Stimulated activated CD8-positive, alpha-beta memory T cell treated with anti-CD3 and anti-CD28 coated beads, Interleukin-12 subunit alpha, Interleukin-12 subunit beta, amount 100 ng/mL, for 1 hour (primary cell): ENCODE measurements around the gene PSMG4.

Experiments used
- DNase-seq: peaks from one replicate; pipeline ENCODE4 v3.0.0-alpha.2; 2020; ENCODE audit warnings: low read depth

Gene PSMG4

DNA sequence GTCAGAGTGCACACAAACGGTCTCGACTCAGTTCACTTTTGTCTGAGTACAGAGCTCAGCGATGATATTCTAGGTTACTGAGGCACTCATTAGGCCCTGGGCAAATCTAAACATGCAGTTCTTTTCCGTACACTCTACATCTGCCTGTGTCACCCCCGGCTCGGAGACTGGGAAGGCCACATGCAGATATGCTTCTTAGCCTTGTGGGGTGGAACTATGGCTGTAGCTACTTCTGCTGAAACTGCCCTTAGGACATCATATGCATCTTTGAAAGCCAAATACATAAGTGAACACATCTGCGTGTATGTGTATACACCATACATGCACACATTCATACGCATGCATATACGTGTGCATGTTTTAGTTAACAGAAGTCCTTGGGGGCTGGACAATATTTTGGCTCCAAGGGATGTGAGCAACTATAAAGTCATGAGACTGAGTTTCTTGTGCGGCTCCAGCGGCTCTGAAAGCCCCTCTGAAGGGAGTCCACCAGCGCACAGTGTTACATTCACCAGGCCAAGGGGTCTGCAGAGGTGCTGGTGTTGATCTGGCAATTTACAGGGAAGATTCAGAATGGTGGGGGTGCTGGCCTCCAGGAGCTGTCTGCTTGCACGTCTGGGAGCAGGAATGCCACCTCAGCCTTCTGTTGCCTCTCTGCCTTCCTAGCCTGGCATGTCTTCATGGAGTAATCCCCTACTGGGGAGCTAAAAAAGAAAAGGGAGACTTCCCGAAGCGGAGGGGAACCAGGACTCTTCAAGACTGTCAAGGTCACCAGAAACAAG, 31.6 kb downstream of the PSMG4 start:
- DNase-seq: no peak

DNA sequence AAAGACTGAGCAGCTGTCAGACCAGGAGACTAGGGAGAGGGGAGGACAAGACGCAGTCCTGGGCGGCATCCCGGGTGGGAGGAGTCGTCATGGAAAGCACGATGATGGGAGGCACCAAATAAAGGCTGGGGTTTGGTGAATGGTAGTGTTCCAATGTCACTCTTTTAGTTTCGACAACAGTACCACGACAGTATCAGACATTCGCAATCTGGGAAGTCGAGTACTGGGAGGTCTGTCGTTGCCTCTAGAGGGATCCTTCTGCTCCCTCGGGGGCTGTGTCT, 32.1 kb downstream of the PSMG4 start:
- no peak for DNase-seq

DNA sequence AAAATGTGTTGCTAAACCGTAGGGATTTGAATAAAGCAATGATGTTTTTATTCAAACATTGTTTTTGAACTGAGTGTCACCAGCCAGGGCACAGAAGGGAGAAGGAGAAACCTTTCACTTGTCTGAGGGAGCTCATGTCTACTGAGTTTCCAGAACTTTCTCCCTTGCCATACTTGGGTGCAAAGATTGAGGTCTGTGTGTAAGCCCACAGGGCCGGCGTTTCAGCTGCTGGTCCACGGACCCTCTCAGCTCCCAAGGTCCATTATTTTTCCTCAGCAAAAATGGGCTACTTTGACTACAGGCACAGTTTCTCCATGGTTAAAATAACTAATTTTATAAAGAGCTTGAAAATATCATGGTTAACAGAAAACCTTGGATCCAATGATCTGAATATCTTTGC, 32.6 kb downstream of the PSMG4 start:
- no peak for DNase-seq

DNA sequence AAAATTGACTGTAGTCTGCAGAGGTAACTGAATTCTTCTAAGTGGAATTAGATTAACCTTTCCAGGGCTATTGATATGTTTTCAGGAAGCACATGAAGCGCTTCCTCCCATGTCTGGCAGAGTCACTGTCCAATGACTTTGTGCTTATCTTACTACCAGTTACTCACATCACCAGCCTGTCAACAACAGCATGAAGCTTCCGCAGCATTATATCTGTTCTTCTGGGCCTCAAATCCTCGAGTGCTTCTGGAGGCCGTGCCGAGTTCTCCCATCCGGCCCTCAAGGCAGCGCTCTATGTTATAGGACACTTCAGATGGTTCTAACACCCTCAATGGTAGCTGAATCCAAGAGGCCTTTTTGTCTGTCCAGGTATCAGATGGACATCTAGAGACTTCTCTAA, 33.2 kb downstream of the PSMG4 start:
- DNase-seq: no peak

DNA sequence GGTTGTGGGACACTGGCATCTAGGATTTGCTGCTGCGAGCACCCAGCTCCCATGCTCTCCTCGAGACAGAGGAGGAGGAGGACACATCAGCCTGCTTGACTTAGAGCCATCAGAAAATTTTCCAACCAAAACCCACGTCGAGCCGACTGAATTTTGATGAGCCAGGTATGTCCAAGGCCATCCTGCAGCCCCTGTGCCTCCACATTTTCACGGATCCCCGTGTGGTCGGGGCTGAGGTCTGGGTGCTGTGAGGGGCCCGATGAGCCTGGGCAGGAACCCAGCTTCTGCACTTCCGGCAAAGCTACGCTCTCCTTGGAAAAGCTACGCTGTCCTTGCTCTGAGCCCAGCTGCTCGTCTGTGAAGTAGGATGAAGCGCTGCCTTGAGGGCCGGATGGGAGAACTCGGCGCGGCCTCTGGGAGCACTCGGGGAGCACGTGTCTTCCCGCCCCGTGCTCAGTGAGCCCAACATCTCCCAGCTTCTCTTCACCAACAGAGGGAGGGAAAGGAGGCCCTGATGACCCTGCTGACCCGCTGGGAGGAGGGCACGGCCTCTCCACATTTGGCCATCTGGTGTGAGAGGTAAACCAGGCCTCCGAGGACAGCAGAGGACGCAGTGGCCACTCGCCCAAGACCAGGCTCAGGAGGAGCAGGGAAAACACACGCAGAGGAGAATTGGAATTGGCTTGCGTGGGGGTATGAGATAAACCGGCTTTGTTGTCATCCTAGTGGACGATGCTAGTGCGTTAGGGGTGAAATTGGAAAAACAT, 33.9 kb downstream of the PSMG4 start:
- no peak for DNase-seq

DNA sequence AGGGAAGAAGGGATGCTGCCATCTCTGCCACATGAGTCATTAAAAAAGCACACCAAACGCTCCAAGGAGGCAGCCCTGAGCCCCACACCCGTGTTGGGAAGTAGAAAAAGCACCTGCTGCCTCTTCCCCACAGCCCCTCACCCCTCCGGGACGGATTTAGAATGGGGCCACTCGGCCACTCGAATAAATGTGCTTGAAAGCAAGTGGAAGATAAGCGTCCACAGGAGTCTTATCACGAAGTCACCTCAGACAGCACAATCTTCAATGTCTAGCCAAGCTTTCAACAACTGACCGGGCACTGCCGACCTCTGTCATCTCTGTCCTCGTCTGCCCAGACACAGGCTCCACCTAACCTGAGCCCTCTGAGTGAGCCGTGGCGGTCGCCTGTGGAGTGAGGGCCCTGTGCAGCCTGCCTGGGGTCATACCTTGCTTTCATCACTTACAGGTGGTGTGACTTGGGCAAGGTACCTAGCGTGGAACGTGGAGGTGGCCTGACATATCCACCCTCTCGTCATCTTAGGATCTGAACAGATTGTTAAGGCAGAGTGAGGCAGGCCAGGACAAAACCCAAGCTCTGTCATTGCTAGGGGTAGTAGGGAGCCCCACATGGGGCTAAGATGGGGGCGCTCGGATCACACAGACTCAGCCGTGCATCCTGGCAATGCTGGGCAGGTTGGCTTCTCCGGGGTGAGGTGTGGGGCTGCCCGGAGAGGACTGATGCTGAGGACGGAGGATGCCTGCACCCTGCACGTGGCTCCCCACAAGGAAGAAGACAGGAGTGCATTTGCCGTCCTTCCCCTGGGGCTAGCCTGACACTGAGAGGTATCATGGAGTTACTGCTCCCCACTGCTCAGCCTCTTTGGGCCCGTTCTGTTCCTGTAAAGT, 34.8 kb downstream of the PSMG4 start:
- DNase-seq: no peak

DNA sequence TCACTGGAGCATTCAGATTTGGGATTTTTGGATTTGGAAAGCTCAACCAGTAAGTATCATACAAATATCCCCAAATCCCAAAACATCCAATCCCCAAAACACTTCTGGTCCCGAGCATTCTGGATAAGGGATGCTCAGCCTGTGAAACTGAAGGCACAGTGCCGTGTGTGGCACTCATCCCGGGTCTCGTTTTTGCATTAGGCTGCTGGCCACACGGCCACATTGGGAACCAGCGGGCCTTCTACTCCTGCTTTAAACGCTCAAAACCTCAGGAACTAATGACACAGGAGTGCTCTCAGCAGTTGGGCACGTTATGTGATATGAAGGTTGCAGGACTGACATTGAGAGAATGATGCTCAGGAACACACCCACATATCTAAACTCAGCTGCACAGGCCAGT, 35.6 kb downstream of the PSMG4 start:
- no peak for DNase-seq

DNA sequence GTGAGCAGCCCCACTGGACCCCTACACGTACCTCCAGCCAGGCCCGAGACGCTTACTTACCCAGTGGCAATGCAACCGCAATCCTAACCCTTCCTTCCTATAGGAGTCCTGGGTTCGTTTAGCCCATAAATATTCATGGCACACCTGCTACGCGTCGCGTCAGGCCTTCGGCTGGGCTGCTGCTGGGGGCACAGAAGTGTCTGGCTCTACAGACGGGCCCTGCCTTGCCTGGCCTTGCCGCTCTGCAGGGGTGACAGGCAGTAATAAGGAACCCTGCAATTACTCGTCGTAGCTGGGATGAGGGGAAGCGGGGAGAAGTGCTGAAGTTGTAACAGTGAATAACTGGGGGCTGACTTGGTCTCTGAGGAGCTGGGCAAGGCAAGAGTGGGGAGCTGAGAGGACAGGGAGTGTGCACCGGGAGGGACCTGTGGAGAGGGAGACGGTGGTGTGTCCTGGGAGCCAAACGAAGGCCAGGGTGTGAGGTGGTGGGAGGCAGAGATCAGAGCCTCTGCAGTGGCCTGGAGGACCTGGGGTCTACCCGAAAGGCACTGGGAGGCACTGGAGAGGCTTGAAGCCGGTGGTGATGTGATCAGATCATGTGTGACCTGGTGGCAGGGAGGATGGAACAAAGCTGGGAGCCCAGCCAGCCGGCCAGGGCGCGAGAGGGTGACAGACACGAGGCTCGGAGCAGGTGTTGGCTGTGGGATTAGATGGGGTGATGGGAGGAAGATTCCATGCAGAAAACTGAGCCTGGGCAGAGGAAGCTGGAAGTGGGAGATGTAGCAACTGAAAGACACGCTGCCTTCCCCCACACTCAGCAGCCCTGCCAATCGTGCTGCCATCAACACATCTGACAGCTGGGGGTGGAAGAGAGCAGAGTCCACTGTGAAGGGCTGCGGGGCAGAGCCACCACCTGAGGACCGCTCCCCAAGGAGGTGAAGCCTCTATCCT, 36.4 kb downstream of the PSMG4 start:
- no peak for DNase-seq

DNA sequence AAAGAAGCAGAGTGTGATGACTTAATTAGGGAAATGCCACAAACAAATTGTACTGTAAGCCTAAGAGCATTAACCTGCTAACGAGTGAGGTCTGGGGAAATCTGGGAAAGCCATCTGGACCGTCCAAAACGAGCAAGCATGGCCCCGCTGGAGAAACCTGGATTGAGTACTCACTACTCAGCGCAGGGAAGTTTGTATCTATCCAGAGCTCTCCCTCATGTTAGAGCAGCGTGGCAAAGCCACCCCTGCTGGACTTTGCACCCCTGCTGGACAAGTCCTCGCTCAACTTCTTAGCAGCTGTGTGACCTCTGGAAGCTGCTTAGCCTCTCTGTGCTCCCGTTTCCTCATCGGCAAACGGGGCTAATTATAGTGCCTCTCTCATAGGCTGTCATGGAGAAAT, 37.3 kb downstream of the PSMG4 start:
- DNase-seq: no peak

DNA sequence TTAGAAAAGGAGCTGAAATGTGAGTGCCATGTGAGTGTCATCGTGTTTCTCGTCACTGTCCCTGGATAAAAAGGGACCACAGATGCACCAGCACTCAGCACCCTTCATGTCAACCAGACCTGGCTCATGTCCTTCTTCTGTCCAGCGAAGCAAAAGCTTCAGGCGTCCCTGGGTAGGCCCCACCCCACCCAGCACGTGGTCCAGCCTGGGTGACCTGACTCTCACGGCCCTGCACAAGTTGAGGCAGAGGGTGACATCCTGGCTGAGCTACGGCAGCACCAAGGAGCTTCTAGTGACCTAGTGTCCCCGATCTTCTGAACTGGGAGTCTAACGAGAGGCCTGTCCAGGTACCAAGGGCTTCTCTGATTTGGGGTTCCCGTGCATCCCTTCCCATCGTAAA, 37.8 kb downstream of the PSMG4 start:
- DNase-seq: no peak

DNA sequence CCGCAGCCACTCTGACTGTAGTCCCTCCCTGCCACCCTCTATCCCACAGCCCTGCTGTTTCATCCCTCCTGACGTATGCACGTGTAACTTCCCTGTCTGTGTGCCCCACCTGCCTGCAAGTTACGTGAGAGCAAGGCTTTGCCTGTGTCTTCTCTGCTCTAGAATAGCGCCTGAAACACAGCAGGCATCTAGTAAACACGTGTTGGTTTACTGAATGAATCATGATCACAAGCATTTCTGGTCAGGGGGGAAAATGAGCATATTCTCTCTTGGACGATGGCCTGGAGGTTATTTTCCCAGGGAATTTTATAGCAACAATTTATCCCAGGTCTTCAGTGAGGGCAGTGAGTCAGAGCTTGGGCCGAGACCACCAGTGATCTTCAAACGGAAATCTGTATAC, 38.3 kb downstream of the PSMG4 start:
- no peak for DNase-seq

DNA sequence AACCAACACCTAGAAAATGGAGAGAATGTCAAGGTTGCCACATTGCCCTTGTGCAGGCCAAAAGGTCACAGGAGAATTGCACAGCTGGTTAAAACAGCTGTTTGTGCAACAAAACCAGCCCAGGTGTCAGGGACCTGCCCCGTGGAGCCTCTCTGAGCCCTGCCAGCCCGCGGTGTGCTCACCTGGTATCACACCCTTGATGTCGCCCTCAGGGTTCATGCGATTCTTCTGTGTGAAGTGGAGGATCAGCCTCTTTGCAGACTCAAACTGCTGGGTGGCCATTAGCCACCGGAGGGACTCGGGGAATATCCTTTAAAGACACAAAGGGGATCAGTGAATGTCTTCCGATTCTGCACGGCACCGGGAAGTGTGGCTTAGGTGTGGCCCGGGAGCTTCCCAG, 39.2 kb downstream of the PSMG4 start:
- DNase-seq: no peak

DNA sequence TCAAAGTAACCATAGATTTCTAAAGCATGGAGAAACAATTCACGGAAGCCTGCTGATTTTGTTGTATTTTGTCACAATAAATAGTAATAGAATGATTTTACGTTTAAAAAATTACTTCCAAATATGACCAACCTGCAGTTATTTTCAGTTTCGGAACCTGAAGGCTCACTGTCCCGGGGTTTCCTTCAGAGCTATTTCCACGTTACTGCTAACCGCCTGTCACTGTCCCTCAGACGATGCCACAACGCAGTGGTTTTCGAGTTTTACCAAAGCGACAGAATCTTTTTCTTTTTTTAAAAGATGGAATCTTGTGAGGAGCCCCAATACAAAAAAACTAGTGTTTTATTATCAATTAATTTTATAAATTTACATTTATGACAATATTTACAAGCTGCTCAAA, 40.5 kb downstream of the PSMG4 start:
- DNase-seq: no peak

DNA sequence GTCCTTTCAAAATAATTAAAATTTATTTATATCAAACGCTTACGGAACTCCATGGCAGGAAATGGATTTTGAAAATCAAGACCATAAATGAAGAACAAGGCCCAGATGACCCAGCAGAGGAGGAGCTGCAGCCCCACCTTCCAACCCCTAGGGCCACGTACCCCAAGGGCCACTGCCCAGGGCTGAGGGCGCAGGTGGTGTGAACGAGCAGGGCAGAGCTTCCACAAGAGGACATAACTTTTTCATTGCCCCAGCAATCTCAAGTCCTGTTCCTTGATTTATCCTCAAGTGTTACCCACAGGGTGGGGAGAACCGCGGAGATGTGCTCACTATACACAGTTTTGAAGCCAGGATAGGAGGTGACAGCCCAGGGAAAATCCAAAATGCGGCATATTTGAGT, 42.8 kb downstream of the PSMG4 start:
- DNase-seq: no peak

DNA sequence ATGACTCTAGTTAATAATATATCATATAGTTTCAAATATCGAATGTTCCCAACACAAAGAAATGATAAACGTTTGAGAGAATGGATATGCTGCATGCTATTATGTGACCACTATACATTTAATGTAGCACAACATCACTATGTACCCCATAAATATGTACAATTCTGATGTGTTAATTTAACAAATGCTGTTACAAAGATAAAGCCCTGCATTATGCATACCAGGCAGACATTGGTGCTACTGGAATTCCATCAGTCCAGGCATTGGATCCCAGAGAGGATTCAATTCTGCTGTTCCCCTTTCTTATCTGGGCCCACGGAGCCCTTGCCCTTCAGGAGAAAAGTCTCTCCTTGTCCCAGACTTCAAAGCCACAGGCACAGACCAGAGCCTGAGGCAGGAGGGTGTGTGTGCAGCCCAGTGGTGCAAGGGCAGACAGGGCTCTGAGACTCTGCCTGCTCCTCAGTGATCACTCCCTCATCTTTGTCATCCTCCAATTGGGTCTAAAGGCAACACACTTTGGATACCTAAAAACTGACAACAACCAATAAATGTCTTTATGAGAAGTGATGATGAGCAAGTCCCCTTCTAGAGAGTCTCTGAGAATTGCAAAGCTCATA, 45.2 kb downstream of the PSMG4 start:
- no peak for DNase-seq

DNA sequence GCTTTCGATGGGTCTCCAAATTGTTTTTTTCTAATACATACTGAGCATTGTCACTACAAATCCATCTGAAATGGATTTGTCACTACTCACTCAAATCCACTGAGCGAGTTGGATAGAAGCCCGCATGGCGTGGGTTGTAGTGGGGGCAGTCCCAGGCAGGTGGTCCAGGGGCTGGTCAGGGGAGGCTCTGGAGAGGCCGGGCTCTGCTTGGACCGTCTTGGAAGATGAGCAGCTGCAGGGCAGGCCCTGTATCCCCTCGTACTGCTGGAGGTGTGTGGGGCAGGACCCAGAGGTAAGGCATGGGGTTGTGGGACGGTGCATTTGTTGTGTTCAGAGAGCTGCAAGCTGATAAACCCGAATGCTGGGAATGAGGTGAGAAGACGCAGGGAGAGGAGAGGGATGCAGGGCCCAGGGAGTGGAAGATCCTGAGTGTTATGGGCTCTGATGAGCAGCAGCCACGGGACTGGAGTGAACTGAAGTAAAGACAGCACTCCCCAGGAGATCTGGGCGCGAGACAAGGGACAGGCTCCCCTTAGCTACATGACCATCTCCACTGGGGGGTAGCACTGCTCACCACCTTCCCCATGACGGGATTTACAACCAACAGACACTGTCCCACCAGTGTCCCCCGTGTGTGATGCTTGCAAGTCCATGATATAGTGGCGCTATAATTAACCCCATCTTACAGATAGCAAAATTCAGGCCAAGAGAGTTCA, 45.9 kb downstream of the PSMG4 start:
- no peak for DNase-seq

DNA sequence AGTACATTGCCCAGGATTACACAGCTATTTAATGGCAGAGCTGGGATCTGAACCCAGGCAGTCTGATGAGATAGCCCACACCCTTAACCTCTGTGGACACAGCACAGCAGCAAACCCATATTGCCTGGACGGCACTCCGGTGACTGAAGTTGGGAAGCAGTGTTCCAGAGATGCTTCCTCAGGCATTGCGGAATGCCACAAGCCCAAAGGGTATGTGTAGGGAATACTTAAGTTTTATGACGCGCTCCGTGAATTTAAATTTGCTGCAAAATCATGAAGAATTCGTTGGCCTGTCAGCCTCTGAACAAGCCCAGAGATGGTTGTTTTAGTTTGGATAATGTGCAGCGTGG, 46.4 kb downstream of the PSMG4 start:
- DNase-seq: no peak

DNA sequence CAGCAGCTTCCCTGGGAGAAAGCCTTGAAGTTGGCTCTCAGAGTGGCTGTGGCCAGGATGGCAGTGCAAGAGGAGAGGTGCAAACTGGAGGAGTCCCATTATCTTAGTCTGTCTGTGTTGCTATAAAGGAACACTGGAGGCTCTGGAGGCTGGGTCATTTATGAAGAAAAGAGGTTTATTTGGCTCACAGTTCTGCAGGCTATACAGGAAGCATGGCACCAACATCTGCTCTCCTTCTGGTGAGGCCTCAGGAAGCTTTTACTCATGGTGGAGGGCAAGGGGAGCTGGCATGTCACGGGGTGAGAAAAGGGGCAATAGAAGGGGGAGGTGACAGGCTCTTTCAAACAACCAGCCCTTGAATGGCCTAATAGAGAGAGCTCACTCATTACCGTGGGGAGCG, 47.1 kb downstream of the PSMG4 start:
- no peak for DNase-seq

DNA sequence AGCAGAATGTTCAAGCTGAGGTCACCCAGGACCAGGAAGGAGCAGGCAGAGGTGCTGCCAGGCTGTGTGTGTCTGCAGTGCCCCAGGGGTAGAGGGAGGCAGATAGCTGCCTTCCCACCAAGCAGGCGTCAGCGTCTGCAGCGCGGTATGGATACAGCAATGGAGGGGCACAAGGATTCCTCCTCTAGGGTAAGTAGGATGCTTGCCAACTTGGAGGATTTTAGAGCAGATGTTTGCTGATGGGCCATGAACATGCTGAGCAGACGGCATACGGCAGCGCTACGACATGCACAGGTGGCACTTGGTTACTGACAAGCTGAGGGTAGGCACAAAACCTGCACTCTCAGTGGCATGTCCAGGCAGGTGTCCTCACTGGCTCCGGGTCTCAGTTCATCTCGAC, 48.1 kb downstream of the PSMG4 start:
- no peak for DNase-seq

DNA sequence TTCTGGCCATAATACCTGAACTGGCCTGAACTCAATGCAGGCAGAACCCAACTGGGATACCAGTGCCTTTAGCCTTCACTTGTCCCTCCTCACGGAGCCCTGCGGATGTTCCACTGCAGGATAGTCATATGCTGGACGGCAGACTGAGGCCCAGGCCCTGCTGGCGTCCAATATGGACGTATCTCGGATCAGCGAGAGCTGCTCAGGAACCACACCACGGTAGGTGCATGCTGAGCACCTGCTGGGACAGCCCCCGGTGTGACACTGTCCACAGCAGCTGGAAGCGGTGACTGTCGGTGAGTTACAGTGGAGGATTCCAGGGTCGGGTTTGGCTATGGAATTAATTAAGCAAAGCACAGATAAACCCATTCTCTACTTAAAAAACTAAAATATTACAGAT, 48.7 kb downstream of the PSMG4 start:
- DNase-seq: no peak

DNA sequence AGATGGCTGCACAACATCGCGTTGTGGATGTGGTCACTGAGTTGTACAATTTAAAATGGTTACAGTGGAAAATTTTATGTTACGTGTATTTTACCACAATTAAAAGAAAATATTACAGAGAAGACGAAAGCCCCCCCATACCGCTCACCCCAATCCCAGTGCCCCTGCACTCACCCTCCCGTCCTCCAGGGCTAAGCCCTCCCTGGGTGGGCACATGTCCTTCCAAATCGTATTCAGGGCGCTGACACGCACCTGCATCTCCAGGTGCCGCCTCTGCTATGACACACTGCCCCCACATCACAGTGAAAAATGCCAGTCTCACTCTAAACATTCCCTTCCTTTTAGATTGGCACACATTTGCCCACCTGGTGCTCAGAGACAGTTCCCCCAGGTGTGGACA, 49.4 kb downstream of the PSMG4 start:
- DNase-seq: no peak
